ENCODE results near the gene TTC34.

TTC34 gene

DNA sequence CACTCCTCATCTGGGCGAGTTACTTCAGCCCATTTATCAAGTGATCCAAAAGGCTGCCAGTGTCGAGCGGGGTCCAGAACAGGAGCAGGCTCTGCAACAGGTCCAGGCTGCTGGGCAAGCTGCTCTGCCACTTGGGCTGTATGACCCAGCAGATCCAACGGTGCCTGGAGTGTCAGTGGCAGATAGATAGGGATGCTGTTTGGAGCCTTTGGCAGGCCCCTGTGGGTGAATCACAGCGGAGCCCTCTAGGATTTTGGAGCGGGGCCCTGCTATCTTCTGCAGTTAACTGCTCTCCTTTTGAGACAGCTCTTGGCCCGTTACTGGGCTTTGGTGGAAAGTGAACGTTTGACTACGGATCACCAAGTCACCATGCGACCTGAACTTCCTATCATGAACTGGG lies 176.2 kb downstream of the TTC34 start:
- no peak for DNase-seq

- no peak for DNase-seq
Observed at GRCh38 chr1:2624735-2625300, 176.7 kb downstream of the TTC34 start.

DNA sequence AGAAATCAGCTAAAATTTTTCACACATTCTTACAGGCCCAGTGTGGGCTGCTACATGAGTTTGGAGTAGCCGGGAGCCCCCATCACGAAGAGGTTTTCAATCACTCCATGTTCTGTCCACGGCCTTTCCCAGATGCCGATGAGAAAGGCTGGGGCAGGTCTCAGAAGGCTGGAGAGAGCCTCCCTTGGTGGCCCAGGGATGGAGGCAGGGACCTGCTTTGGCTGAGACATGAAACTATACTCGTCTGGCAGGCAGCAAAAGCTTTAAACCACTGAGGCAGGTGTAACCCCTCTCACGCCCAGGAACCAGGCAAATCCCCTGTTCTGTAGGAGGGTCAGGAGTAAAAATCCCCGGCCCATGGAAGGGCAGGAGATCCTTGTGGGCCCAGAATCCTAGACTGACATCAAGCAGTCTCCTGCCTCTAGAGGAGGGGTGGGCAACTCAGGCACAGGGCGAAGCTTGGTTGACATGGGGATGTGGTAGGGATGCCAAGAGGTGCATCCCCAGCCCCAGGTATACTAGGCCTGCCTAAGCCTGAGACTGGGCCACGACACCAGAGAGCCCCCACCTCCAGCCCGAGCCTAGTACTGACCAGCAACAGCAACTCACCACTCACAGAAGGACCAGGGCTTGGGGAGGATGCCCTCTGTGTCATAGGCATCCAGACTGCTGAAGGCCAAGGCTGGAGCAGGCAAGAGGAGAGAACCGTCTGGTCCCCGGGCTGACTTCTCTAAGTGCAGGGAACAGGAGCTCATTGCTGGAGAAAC lies 177.7 kb downstream of the TTC34 start:
- DNase-seq, result no peak

GRCh38 chr1:2617971-2618470 lies 183.5 kb downstream of the TTC34 start:
- no peak for DNase-seq

DNA sequence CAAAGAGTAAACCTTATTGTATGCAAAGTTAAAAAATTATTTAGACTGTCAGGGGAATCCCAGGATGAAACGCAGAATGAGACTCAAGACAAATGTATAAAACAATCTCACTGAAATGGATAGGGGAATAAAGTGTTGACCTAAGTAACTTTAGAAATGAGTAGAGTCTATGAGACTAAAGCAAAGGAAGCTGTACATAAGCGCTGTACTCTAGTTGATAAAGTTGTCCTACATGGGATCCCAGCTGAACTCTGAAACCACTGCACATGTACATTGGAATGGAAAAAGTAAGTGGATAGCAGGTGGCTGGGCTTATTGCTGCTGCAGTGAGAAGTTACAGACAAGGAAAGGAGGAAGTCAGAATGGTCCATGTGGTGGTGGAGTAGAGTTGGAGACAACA lies 187.3 kb downstream of the TTC34 start:
- DNase-seq, result no peak

GRCh38 chr1:2612591-2613365 lies 188.7 kb downstream of the TTC34 start:
- no peak for DNase-seq

GRCh38 chr1:2611621-2612437 lies 189.7 kb downstream of the TTC34 start:
- no peak for DNase-seq

- no peak for DNase-seq
Observed at GRCh38 chr1:2611031-2611501, 190.4 kb downstream of the TTC34 start.

- DNase-seq, result no peak
Observed at GRCh38 chr1:2610036-2610959, 191.2 kb downstream of the TTC34 start.

- no peak for DNase-seq
Observed at GRCh38 chr1:2609319-2610035, 192.0 kb downstream of the TTC34 start.

DNA sequence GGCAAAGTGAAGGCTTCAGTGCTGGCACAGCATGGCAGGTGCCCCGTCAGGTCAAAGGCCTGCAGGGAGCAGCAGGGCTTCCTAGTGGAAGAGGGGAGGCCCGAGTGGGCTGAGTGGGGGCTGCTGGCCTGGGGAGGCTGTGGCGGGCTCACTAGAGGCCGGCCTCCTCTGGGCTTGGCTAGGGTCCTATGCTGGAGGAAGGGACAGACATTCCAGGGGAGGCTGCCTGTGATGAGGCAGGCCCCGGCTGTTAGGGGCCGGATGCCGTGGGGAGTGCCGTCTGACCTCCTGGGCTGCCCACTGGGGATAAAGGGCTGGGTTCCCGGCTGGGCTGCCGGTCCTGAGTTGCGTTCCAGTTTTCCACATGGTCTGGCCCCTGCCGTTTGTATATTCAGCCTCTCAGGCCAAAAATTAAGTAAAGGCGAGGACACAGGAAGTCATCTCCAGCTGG lies 193.8 kb downstream of the TTC34 start:
- no peak for DNase-seq

GRCh38 chr1:2606881-2607621 lies 194.4 kb downstream of the TTC34 start:
- DNase-seq, result no peak

GRCh38 chr1:2606396-2606880 lies 195.1 kb downstream of the TTC34 start:
- DNase-seq, result no peak

GRCh38 chr1:2605509-2606395 lies 195.7 kb downstream of the TTC34 start:
- DNase-seq, result no peak

DNA sequence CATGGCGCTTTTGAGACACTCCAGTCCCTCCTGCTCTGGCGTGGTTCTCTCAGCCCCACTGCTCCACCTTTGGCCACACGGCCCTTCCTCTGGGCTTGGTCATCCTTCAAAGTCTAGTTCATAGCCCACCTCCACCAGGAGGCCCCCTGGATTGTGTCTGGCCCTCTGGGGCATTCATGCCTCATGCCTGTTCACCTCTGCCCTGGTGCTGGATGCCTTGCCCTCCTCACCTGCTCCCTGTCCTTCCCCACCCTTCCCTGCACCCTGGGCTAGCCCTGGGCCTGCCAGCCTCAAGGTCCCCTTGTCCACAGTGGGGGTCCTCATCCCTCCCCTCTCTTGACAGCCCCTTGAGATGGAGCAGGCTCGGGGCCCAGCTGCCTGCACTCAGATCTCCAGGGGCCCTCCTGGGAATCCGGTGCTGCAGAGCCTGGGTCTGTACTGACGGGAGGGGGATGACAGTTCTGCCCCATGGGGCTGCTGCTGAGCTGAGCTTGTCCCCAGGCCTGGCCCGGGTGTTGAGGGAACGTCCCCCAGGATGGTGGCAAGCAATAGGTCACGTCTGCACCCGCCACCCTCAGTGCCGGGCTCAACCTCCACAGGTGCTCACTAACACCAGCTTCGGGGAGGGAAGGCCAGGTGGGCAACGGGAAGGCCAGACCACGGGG lies 196.5 kb downstream of the TTC34 start:
- no peak for DNase-seq

GRCh38 chr1:2604156-2604843 lies 197.2 kb downstream of the TTC34 start:
- no peak for DNase-seq

DNA sequence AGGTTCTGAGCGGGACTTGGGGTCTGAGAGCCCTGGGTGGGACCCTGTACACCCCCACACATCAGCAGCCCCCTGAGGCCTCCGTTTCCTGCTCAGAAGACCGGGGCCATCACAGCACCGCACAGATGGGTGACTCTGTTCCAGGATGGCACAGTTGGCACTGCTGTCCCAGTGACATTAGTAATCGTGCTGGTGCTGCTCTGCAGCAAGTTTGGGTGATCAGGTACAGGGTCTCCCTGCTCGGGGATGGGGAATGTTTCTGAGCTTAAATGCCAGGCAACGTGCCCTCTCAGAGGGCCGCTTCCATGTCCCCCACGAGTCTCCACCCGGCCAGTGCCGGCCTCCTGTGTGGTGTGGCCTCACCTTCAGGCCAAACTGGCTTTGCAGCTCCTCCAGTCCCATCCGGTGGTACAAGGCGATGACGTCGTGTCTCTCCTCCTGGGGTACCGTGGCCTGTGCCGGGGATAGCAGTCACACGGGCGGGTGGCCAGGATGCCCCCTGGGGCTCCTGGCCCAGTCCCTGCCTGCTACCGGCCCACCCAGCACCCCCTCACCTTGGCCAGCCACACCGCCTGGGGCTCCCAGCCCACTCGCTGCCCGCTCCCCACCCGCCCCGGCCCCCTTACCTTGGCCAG lies 197.9 kb downstream of the TTC34 start:
- DNase-seq, result no peak

All from Kasumi-1 (cell line).